Stimulated activated CD4-positive, alpha-beta T cell treated with anti-CD3 and anti-CD28 coated beads, Interleukin-4, amount 100 ng/mL, for 48 hours (primary cell): ENCODE measurements around the gene FAM20A.

ENCODE experiments used
- DNase-seq, 2 donors: peaks; one replicate each; pipeline ENCODE4 v3.0.0-alpha.2; 2020; ENCODE audit warnings: low read depth in 2 of 2

The FAM20A gene

GRCh38 chr17:68600931-68601564 is at the start of gene FAM20A:
TSS of gene FAM20A (minus strand) at chr17:68601367. CDS start at chr17:68600666, 701 bp downstream.
- DNase-seq = no peak

- DNase-seq = no peak
Measured at GRCh38 chr17:68649324-68649723, 48.2 kb upstream of the FAM20A start.

DNA sequence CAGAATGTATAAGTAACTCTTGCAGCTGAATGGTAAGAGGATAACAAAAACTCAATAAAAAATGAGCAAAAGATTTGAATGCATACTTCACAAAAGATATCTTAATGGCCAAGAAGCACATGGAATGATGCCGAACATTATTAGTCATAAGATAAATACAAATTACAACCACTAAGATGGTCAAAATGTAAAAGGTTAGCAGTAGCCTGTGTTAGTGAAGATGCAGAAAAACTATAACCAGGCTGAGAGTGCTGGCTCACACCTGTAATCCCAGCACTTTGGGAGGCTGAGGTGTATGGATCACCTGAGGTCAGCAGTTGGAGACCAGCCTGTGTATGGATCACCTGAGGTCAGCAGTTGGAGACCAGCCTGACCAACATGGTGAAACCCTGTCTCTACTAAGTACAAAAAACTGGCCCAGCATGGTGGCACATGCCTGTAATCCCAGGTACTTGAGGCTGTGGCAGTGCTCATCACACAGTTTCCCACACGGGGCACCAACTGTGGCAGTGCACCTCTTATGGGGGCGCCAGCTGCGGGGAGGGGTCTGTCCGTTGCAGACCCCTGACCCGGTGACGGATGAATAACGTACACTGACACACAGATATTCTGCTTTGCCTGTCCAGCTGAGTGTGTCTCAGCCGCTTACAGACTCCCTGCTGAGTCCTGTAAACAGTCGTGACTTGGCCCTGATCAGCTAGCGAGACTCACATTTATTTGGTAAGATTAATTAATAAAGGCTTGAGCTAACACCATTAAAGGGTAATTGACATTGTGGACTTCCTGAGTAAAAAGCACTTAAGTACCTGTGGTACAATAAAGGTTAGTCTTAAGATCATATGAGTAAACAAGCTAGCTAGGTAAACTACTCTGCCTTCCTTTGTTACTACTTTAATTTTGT is 45.7 kb upstream of the FAM20A start:
- no peak for DNase-seq

DNA sequence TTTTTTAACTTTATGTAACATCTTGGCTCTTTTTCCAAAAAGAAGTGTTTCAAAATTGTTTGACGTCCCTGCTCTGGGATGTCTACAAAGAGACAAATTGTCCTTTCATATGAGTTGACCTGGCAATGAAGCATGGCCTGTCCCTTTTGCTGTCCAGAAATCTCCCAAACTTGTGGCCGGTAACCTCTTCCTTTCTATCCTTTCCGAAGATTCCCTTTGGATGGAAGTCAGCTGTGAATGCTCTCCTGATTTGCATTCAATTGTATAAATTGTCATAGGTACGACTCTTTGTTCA is 40.9 kb upstream of the FAM20A start:
- no peak for DNase-seq

DNA sequence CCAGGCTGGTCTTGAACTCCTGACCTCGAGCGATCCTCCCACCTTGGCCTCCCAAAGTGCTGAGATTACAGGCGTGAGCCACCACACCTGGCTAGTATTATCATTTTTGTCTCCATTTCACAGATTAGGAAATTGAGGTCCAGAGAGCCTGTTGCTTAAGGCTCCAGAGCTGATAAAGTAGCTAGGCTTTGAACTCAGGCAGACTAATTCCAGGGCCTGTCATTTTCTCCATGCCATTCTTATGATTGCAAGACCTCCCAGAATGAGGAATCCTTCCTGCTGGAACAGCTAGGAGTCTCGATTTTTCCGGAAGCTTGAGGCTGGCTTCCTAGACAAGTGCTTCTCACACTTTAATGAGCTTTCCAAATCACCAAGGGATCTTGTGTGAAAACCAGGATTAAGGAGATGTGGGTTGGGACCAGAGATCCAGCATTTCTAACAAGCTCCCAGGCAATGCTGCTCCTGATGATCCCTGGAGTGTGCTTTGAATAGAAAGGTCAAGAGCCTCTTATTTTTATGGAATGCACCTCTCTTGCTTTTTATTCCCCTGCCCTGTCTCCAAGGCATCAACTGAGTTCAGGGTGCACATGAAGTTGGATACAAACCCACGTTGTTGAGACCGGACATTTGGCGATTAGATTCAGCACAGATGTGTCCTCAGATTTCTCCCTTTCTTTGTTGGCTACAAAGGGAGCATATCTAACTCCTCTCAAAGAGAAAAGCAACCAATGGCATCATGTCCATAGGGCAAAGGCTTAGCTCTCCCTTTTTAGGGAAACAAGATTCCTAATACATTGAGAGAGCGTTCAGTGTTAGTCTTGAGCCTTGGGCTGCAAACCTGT is 40.3 kb upstream of the FAM20A start:
- DNase-seq = no peak

- no peak for DNase-seq
Measured at GRCh38 chr17:68640242-68640989, 39.2 kb upstream of the FAM20A start.

GRCh38 chr17:68634345-68634876 is 33.2 kb upstream of the FAM20A start:
- DNase-seq = no peak

GRCh38 chr17:68628576-68628957 is 27.4 kb upstream of the FAM20A start:
- no peak for DNase-seq

DNA sequence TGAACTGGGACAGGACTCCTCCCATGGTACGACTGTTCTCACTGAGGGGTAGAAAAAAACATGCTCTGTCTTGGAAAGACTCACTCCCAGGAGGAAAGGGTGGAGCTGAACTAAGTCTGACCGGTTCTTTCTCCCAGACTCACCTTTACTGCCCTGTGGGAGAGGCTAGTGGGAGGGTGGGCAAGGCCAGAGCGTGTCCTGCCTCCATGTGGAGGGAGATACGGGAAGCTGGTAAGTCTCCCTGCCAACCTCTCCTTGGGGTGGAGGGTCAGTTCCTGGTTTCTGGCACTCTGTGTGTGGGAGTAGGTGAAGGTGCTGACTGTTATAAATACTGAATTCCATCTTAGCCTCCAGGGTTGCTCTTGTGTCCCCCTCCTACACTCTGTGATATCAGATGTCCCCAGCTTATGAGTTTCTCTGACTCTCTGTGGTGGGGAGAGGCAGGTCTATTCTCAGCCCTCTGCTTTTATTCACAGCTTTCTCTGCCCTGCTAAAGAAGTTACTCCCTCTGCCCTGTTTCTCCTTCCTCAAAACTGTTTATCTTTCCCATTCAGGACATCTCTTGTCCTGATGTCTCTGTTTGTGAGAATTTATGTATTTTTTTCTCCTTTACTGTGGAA is 26.9 kb upstream of the FAM20A start:
- DNase-seq = no peak

DNA sequence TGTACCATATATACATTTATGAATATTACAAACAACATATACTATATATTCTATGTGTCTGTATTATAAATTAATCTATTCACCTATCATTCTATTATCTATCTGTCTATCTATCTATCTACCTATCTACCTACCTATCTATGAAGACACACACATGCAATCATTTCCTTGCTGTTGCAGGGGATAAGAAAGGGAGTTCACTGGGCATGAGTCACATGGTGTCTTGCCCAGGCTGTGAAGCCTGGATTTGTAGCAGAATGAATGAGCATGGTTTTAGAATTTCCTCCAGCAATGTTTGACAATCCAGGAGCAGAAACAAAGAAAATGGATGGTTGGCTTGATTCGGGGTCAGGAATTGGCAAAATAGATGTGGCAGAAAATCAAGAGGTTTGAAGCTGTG is 23.2 kb upstream of the FAM20A start:
- DNase-seq = no peak

GRCh38 chr17:68623811-68624210 is 22.6 kb upstream of the FAM20A start:
- DNase-seq = no peak

DNA sequence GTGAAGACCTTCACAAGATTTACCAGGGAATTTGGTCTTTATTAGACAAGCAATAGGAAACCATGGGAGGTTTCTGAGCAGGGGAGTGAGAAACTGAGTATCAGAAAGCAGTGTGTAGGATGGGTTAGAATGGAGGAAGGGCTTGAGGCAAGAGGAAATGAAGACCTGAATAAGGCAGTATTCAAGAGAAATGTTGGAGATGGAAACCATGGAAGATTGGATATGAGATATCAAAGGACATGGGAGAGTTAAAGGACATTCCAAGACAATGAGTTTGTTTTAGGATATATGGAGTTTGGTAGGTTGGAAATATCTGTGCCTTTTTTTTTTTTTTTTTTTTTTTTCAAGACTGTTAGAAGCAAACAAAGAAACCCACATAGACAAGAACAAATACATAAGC is 21.3 kb upstream of the FAM20A start:
- DNase-seq = no peak

- no peak for DNase-seq
Measured at GRCh38 chr17:68621065-68621464, 19.9 kb upstream of the FAM20A start.

- no peak for DNase-seq
Measured at GRCh38 chr17:68616334-68616733, 15.2 kb upstream of the FAM20A start.

GRCh38 chr17:68614718-68615117 is 13.6 kb upstream of the FAM20A start:
- no peak for DNase-seq

- peak in 1 of 2 donors; percentile 6 for DNase-seq
Measured at GRCh38 chr17:68613739-68614298, 12.7 kb upstream of the FAM20A start.

DNA sequence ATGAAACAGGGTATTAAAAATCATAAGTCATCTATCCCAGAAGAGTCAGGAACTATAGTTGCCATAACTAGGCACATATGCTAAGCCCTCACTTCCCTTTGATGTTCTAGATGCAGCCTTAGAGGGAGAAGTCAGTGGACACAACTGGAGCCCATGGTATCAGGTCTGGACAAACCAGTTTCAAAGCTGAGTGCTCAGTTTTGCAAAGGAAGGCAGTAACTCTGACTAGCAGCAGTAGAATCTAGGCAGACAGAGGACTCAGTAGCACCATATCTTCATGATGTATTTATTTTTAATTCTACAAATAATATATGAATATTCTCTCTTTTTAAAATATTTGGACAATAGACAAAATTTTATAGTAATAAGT is 11.7 kb upstream of the FAM20A start:
- no peak for DNase-seq

DNA sequence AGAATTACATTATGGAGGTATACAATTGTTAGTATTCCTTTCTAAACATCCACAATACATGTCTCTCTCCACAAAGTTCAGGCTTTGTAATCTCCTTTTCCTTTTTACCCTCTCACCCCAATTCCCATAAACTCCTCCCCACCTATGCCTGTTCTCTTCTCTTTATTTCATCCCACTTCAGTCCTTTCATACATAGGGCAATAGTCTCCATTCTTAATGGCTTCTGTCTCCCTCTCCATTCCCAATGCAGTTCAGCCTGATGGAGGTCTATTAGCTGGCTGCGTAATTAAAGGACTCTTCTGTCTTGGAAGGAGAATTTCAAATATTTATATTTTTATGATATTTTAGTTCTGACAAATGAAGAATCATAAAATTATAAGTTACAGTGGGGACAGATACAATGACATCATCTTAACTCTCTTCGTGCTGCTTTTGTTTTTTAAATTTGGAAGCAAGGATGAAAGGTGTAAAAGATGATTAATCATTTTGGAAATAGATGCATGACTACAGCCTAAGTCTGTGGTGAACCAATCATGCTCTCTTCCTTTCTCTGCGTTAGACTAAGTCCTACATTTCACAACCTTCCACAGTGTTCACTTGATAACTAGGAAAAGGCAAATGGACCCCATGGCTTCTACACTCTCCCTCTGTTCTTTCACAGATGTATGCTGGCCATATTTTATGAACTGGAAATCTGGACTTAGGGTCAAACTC is 11.2 kb upstream of the FAM20A start:
- no peak for DNase-seq

DNA sequence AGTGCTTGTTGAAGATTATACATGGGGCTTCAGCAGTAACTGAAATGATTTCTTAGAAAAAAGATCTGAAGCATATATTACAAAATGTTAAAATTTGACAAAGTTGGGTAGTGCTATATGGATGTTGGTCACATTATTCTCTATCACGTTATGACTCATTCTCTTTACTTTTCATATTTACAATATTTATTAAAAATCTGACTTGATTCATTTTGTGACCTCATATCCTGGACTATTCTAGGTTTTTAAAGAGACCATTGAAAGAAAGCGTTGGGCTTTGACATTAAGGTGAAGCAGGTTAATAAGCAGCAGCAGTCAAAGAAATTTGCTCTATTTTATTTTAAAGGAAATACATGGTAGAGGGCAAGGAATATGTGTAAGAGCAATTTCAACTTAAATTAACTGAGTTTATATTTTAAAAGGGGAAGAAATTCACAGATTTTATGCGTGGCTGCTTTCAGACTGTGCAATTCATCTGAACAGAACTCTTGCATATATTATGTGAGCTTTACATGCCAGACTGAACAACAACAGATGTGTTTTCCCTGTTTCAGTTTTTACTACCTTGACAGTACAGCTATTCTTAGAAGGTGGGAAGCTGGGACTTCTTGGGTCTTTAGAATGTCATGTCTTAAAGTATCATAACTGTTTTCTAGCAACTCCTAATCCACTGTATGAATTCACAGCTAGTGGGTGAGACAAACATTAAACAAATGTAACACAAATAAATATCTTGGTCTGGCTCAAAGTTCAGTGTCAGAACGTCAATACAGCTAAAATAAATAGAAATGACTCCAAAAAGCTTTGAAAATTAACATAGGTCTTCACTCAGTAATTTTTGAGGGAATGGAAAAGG is 10.4 kb upstream of the FAM20A start:
- no peak for DNase-seq
